GM13977 (cell line): ENCODE results near the gene TCF15.

Source experiments
- DNase-seq: peaks from one replicate; pipeline ENCODE4 v3.0.0; 2012; ENCODE audit warnings: low spot score
- in situ Hi-C: fragments of 300-500 bp; cut with MboI; formaldehyde crosslinking; loops from one replicate; pipeline ENCODE4 v1.12.0; 2022; ENCODE audit warnings: low sequenced_read_pairs, low pct_unique_long_range_greater_than_20kb, mixed read lengths, inconsistent platforms; ENCODE audit not compliant: unreplicated experiment
- TF ChIP-seq, protein P1 (sequence below): IDR thresholded peaks from 2 replicates; pipeline ENCODE4 v1.5.1; 2012; ENCODE audit warnings: mild to moderate bottlenecking, control low read depth; ENCODE audit not compliant: insufficient read depth; ENCODE audit errors: extremely low read depth, missing control alignments

TCF15 gene

GRCh38 chr20:621125-621756 is 11.1 kb upstream of the TCF15 start:
- TF ChIP-seq, protein P1, sequence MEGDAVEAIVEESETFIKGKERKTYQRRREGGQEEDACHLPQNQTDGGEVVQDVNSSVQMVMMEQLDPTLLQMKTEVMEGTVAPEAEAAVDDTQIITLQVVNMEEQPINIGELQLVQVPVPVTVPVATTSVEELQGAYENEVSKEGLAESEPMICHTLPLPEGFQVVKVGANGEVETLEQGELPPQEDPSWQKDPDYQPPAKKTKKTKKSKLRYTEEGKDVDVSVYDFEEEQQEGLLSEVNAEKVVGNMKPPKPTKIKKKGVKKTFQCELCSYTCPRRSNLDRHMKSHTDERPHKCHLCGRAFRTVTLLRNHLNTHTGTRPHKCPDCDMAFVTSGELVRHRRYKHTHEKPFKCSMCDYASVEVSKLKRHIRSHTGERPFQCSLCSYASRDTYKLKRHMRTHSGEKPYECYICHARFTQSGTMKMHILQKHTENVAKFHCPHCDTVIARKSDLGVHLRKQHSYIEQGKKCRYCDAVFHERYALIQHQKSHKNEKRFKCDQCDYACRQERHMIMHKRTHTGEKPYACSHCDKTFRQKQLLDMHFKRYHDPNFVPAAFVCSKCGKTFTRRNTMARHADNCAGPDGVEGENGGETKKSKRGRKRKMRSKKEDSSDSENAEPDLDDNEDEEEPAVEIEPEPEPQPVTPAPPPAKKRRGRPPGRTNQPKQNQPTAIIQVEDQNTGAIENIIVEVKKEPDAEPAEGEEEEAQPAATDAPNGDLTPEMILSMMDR = no peak
- no peak for DNase-seq
- in situ Hi-C loops = no loop called here

DNA sequence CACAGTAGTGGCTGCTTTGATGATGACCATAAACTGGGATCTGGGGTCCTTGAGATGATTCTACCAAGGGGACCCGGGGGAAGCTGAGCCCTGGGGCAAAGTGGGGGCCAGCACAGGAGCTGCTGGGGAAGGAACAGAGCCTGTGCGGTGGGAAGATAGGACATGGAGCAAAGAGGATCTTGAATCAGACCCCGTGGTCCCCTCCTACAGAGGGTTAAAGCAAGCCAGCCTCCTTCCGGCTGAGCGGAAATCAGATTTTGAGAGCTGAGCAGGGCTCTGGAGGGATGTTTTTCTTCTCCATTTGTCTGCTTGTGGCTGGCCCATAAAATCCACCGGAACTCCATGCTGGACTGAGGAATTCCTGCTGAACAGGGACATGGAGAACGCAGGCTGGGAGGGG is 10.1 kb upstream of the TCF15 start:
- DNase-seq = no peak
- in situ Hi-C loops = no loop called here
- TF ChIP-seq, protein P1 = no peak

DNA sequence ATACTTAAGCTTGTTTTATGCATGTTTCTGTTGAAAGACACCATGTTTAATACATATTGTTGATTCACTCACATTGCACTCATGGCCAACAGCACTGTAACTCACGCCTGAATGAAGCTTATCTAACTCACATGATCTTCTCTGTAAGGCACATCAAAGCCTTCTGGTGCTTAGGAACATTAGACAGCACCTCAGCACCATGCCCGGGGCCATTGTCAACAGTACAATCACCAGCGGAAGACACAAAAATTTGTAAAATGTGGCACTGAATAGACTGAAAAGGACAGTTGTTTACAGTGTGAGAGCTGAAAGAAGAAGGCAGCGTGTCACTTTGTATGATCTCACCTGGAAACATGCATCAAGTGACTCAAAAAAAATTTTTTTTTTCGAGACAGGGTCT is 8.9 kb upstream of the TCF15 start:
- TF ChIP-seq, protein P1 = no peak
- in situ Hi-C loops = no loop called here
- no peak for DNase-seq

DNA sequence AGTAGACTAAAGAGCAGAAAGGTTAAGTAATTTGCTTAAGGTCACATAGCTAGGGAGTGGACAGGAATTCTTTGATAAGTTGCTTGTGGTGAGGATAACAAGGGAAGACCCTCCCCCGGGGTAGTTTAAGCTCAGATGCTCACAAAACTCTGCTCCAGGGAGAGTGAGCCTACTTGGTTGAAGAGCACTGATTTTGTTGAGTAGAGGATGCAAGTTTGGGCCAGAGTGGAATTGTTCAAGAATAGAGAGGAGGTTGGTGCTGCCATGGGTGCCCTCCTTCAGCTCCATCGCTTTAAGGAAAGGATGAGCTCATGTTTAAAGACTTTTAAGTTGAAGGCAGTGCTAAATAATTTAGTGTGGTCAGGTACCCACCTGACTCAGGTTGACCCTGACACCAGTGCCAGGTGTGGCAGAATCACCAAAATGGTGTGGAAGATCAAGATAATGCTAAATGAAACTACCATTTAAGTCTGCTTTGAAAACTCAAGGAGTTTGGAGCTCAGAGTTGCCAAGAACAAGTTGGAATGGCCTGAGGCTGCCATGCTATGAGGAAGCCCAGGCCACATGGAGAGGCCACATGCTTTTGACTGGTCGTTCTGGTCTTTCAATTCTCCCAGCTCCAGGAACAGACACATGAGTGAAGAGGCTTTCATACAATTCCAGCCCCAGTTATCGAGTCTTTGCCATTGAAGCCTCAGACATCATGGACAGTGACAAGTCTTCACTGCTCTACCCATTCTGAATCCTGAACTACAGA is 8.0 kb upstream of the TCF15 start:
- DNase-seq = no peak
- TF ChIP-seq, protein P1 = no peak
- in situ Hi-C loops = no loop called here

DNA sequence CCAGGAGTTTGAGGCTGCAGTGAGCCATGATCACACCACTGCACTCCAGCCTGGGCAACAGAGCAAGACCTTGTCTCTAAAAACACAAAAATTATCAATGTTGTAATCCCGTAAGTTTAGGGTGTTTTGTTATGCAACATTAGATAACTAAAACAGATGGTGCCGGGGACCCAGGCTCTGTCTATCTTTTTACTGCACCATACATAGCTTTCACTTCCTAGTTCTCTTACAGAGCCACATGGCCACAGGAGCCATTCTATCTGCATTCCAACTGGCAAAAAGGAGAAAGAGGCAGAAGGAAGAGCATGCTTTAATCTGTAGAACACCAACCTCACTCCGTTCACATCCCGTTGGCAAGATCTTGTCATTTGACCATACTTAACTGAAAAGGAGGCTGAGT is 5.4 kb upstream of the TCF15 start:
- in situ Hi-C loops = no loop called here
- no peak for DNase-seq
- TF ChIP-seq, protein P1 = no peak

DNA sequence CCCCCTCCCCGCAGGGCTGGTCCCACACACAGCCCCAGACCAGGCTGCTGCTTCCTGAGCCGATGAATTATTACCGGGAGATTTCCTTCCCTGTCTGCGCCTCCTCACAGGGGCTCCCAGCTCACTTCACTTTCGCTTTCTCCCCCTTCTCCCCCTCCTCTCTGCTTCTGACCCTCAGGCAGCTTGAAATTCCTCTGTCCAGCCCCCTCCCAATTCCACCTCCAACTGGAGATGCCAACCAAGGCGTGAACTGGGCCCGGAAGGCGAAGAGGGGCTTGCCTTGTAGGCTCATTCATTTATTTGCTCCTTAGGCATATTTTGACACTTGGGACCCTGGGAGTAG is 1.7 kb upstream of the TCF15 start:
- DNase-seq = no peak
- TF ChIP-seq, protein P1 = no peak
- in situ Hi-C loops = no loop called here
